Frontal cortex (tissue), 4 donors: ENCODE measurements around the gene SDC4. TPM values are rescaled to one million over a fixed set of nuclear protein-coding genes. Genes with fewer than 3 reads are reported as not detected.

ENCODE experiments used
- DNase-seq, 2 donors: peaks; one replicate each; pipeline ENCODE4 v3.0.0; 2012; ENCODE audit warnings: low spot score in 2 of 2
- FAIRE-seq: peaks from 2 replicates; lab custom pipeline; 2012; peaks lifted over from hg19 to GRCh38; lab: Jason Lieb, UNC
- total RNA-seq: library from RNA; depleted of rRNA; stranded (reverse); fragments of >200 nt; gene quantifications from one replicate; pipeline ENCODE4 v1.2.3, GENCODE V29; 2014
- donor health status: control.
- donor health status: control.
- donor health status: control.

SDC4 gene
- total RNA-seq, 1 donor from 2014 or later, result 0.82 TPM

- FAIRE-seq, result no peak
- no peak for DNase-seq
Measured at GRCh38 chr20:45275338-45275737, 72.9 kb downstream of the SDC4 start.

Other genes with a start within 250 kb of the SDC4 start
- 1.2 TPM for gene KCNS1, start 247.3 kb downstream of the SDC4 start, total RNA-seq
- not detected for gene WFDC5, start 233.2 kb downstream of the SDC4 start, total RNA-seq
- not detected for gene WFDC12, start 224.0 kb downstream of the SDC4 start, total RNA-seq
- gene PI3, start 173.5 kb downstream of the SDC4 start, total RNA-seq, result not detected
- gene SEMG1, start 141.4 kb downstream of the SDC4 start, total RNA-seq, result not detected
- gene SEMG2, start 127.1 kb downstream of the SDC4 start, total RNA-seq, result not detected
- gene SLPI, start 93.9 kb downstream of the SDC4 start, total RNA-seq, result 0.41 TPM
- not detected for gene RBPJL, start 41.6 kb downstream of the SDC4 start, total RNA-seq
- gene MATN4, start 40.1 kb downstream of the SDC4 start, total RNA-seq, result under 0.01 TPM
- 25.7 TPM for gene SYS1, start 14.7 kb upstream of the SDC4 start, total RNA-seq
- not detected for gene TP53TG5, start 29.9 kb upstream of the SDC4 start, total RNA-seq
- 2.9 TPM for gene DBNDD2, start 59.9 kb upstream of the SDC4 start, total RNA-seq
- gene PIGT, start 67.7 kb upstream of the SDC4 start, total RNA-seq, result 10.2 TPM
- gene WFDC2, start 121.3 kb upstream of the SDC4 start, total RNA-seq, result 3.3 TPM
- not detected for gene SPINT3, start 167.2 kb upstream of the SDC4 start, total RNA-seq
- gene WFDC6, start 191.1 kb upstream of the SDC4 start, total RNA-seq, result not detected
- not detected for gene EPPIN, start 199.0 kb upstream of the SDC4 start, total RNA-seq
- gene WFDC8, start 230.9 kb upstream of the SDC4 start, total RNA-seq, result not detected